HG03039 (cell line): ENCODE data around the gene LRPAP1.
"Not testable (repeated sequence)": the region's sequence is repeated elsewhere in the genome, so short reads cannot be mapped to it uniquely, and the experiment has no call there.

ENCODE experiments used
- ATAC-seq: cut with Tn5 transposase; IDR thresholded peaks from one replicate; pipeline ENCODE4 v1.9.1; 2021; ENCODE audit warnings: mild to moderate bottlenecking, moderate library complexity; ENCODE audit not compliant: unreplicated experiment

The LRPAP1 gene

DNA sequence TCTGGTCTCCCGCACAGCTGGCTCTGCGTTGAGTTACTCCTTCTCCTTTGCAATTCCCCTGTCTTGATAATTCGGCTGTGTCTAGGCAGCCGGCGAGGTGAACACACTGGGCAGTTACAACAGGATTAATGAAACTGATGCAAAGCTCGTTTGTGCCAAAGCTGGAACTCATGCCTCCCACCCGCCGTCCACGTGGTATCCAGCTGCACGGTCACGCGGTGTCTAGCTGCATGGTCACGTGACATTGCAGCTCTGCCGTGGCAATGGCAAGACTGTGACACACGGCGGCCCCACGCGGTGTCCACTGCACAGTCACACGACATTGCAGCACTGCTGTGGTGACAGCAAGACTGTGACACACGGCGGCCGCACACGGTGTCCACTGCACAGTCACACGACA lies 31.2 kb upstream of the LRPAP1 start:
- ATAC-seq = no peak

DNA sequence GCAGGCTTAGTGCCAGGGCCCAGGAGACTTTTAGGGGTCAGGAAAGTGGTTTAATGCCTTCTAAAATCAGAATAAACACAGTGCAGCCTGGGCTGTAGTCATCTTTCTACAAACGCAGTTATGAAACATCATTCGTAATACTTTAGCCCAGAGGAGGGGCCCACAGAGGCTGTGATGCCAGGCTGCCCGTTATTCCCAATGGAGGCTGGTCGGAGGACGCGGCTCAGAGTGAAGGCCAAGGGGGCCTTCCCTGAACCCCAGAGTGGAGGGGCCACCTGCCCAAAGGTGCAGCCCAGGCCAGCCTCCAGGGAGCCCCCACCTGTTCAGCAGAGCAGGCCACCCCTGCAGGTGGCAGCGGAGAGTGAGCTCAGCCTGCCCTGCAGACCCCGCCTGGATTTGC lies 29.9 kb upstream of the LRPAP1 start:
- ATAC-seq = not testable (repeated sequence)

GRCh38 chr4:3560465-3560864 lies 28.2 kb upstream of the LRPAP1 start:
- not testable (repeated sequence) for ATAC-seq

DNA sequence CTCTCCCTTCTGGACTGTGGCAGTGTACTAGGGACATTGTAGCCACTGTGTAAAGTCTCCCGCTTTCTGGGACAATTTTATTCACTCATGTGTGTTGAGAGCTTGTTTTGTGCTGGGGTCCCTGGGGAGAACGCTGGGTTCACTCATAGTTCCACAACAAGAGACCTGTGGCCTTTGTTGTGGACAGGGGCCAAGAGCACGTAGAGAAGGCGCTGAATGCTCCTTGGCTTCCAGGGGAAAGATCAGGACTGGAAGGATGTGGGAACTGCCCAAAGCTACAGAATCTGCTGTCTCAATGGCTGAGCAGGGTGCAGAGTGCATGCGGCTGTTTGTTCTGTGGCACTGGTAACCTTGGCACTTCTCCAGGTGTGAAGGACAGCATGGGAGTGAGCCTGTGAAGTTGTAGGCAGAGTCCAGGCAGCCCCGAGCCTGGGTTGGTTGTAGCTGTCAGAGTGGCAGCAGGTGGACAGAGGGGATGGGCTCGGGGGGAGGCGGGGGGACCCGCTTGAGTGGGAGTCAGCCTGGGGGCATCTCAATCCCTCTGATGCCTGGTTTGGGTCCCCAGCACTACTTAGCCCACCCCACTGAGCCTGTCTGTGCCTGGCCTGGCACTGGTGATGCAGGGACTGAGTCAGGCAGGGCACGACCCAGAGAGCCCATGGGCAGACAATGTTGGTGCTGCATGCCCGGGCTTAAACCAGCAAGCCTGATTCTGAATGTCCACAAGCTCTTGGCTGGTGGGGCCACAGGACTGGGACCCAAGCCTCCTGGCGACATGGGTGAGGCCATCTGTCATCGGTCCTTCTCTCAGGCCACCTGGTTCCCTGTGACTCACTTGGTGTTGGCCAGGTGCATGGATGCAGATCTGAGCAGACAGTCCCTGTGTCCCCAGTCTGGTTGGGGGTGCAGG lies 27.4 kb upstream of the LRPAP1 start:
- ATAC-seq = not testable (repeated sequence)

- ATAC-seq = not testable (repeated sequence)
Observed at GRCh38 chr4:3558514-3558836, 26.3 kb upstream of the LRPAP1 start.

DNA sequence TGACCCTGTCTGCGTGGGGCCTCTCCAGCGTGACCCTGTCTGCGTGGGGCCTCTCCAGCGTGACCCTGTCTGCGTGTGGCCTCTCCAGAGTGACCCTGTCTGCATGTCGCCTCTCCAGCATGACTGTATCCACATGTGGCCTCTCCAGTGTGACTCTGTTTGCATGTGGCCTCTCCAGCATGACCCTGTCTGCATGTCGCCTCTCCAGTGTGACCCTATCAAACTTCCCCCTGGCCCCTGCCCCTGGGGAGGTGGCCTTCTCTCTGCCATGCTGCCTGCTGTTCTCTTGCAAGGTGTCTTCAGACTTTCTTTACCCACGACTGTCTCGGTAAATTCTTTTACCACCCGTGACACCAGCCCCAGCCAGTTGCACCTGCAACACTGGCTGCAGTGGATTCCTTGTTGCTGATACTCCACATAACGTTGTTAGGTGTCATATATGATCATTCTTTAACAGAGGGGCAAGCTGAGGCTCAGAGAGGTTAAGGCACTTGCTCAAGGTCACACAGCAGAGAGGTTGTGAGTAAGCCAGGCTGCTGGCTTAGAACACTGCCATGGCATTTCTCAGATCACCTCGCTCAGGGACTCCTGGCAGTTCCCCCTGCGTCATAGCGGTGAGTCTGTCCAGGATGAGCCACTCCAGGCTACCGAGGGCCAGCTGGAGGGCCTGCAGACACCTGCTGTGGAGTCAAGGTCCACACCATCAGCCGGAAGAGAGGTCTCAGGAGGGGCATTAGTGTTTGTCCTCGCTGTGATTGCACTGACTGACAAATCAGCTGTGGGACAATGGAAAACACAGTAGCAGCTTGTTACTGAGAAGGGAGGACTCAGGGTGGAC lies 25.7 kb upstream of the LRPAP1 start:
- not testable (repeated sequence) for ATAC-seq

GRCh38 chr4:3557088-3557492 lies 24.9 kb upstream of the LRPAP1 start:
- not testable (repeated sequence) for ATAC-seq

DNA sequence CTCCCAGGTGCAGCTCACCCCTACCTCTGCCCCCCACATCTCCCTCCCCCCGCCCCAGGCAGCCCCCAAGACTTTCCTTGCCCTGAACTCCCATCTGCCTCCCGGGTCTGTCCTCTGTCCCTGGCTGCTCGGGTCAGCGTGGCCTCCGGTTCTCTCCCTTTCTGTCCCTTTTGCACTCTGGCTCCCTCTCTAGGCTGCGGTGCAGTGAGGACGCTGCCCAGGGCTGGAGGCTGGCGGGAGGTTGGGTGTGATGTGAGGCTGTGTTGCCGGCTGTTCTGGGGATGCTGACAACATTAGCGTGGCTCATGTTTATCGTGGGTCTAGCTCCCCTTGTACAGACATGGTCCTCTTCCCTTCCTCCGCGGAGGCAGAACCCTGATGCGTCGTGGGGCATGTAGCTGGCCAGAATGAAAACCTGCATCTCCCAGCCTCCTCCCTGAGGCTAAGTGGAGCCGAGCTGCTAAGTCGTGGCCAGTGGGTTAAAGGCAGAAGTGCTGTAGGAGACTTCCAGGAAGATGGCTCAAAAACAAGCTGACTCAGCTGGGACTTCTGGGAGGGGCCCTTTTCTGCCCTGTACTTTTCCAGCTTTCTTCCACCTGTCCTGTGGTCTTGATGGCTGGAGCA lies 24.1 kb upstream of the LRPAP1 start:
- ATAC-seq = not testable (repeated sequence)

DNA sequence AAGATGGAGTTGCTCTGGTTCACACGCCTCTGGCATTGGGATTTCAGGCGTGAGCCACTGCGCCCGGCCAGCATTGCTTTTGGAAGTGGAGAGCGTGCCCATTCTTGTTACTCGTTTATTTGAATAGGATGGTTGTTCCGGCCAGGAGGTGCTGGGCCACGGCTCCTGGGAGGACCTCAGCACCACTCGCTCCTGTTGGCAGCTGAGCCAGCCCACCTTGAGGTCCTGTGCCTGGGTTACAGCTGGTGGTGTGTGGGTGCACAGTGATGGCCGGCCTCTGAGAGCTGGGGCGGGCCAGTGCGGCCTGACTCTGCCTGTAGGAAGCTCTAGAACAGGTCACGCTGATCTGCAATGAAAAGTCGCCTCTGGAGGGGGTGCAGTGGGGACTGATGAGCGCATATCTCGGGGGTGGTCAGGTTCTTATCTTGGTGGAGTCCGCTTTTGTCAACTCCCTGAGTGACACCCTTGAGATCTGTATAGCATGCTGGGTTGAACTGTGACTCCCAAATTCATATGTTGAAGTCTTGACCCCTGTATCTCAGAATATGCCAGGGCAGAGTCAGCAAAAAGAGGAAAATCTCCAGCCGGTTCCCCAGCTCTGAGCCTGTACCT lies 23.3 kb upstream of the LRPAP1 start:
- not testable (repeated sequence) for ATAC-seq

GRCh38 chr4:3551366-3551765 lies 19.1 kb upstream of the LRPAP1 start:
- ATAC-seq = not testable (repeated sequence)

DNA sequence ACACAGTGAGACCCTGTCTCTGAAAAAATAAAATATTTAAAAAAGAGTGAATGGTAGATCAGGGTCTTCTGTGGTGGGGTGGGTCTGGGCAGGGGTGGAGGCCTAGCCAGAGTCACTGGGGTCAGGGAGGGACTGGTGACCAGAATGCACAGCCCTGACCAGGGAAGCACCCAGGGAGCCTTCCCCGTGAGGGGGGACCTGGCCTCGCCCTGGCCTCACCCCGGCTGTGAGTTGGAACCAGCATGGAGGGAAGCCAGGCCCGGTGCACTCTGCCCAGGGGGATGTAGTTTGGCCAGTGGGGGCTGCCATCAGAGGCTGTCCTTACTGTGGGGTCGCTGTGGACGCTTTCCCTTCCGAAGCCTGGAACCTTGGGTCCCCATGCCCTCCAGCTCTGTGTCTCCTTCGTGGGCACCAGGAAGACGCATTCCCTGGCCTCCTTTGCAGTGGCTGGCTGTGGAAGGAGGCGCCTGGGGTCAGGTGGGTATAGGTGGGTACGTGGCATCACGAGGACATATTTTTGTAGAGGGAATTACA lies 18.6 kb upstream of the LRPAP1 start:
- not testable (repeated sequence) for ATAC-seq

DNA sequence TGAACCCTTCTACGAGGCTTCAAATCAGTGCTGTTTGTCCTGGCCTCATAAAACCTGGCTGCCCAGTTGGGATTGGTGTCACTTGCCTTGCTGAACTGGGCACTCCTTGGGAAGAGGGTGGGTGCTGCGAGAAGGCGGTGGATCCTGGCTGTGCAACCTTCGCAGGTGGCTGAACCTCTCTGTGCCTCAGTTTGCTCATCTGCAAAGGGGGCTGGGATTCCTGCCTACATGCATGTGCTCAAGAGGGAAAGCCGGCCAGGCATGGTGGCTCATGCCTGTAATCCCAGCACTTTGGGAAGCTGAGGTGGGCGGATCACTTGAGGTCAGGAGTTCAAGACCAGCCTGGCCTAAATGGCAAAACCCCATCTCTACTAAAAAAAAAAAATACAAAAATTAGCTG lies 17.8 kb upstream of the LRPAP1 start:
- not testable (repeated sequence) for ATAC-seq

DNA sequence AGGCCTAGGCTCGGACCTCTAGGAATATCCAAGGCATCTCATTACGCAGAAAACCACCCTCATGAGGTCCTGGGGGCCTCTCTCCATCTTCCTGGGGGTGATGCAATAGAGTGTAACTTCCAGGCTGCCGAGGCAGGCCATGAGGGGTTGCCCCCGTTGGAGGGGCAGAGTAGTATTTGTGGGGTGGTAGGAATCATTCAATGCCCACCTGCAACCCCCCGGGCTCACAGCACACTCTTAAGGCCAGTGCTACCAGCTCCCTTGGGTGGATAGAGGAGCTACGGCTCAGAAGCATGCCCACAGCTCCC lies 17.4 kb upstream of the LRPAP1 start:
- ATAC-seq = not testable (repeated sequence)

GRCh38 chr4:3548991-3549693 lies 16.9 kb upstream of the LRPAP1 start:
- not testable (repeated sequence) for ATAC-seq

GRCh38 chr4:3546721-3547120 lies 14.5 kb upstream of the LRPAP1 start:
- not testable (repeated sequence) for ATAC-seq

- not testable (repeated sequence) for ATAC-seq
Observed at GRCh38 chr4:3545351-3545750, 13.1 kb upstream of the LRPAP1 start.

GRCh38 chr4:3544259-3545025 lies 12.2 kb upstream of the LRPAP1 start:
- not testable (repeated sequence) for ATAC-seq

DNA sequence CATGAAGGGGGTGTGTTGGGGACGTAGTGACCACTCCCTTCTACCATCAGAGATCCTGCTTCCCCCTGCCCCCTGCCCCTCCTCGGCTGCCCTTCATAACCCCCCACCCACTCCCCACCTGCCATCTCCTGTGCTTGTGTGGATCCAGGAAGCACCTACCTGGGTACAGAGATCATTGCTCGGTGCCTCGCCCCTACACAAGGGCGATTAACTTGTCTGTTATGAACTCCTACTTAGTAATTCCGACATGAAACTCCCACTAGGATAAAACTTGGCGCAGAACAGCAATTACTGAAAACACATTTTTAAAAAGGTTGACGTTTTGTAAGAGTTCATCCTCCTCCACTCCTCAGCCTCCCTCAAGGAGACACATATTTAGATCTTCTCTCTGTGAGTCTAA lies 11.2 kb upstream of the LRPAP1 start:
- not testable (repeated sequence) for ATAC-seq

DNA sequence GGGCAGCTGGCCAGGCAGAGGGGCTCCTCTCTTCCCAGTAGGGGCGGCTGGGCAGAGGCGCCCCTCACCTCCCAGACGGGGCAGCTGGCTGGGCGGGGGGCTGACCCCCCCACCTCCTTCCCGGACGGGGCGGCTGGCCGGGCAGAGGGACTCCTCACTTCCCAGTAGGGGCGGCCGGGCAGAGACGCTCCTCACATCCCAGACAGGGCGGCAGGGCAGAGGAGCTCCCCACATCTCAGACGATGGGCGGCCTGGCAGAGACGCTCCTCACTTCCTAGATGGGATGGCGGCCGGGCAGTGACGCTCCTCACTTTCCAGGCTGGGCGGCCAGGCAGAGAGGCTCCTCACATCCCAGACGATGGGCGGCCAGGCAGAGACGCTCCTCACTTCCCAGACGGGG lies 6.7 kb upstream of the LRPAP1 start:
- ATAC-seq = not testable (repeated sequence)
